K562 (cell line): ENCODE data around the gene SERPINA10. TPM values are rescaled to one million over a fixed set of nuclear protein-coding genes. Genes with fewer than 3 reads are reported as not detected.

Experiments
- ATAC-seq: fragments of 200-7000 bp; cut with Tn5 transposase; 3 replicates; pipeline ENCODE4 v1.9.1; 2020; ENCODE audit warnings: moderate library complexity
- BruUV-seq: library from RNA; stranded (reverse); fragments of 400-500 nt; replicated peaks from 2 replicates; lab custom pipeline; 2021; lab: Mats Ljungman, UMichigan
- CTCF ChIA-PET: fragments of 300-600 bp; formaldehyde crosslinking; extraction: SDS; loops from one replicate; lab custom pipeline; 2021; ENCODE audit warnings: low intra/inter-chr PET ratio; lab: Yijun Ruan, JAX
- POLR2A ChIA-PET: fragments of 300-600, 350-650 bp; sonication (Branson Sonifier 250); formaldehyde crosslinking; extraction: SDS; loops from one replicate; lab custom pipeline; 2021; ENCODE audit warnings: antibody characterized with exemption, inconsistent platforms; lab: Yijun Ruan, JAX
- DNase-seq, 4 experiments: peaks; one replicate each; pipeline versions ENCODE4 v3.0.0 to v3.0.0-alpha.2; 2011 to 2018; ENCODE audit warnings: low spot score in 3 of 4, mixed read lengths in 3 of 4; ENCODE audit errors: extremely low read depth in 1 of 4
- FAIRE-seq: peaks from 2 replicates; lab custom pipeline; 2011; peaks lifted over from hg19 to GRCh38; lab: Jason Lieb, UNC
- H2AFZ ChIP-seq: 2 replicates; pipeline ENCODE4 v1.6.0; 2011; ENCODE audit warnings: low read depth, low read length, control low read depth, inconsistent platforms
- H3K27ac ChIP-seq: fragments of 200-600 bp; 3 replicates; pipeline ENCODE4 v1.8.0; 2011; ENCODE audit warnings: low read depth, mild to moderate bottlenecking, control low read depth, inconsistent platforms, low read length, moderate library complexity, mixed read lengths; ENCODE audit errors: extremely low read depth
- H3K27me3 ChIP-seq, 2 experiments: fragments of 300-600 bp in 1 of 2; 2 replicates in 1 of 2; 3 replicates in 1 of 2; pipeline versions ENCODE4 v1.6.0 to v1.8.0; 2011; ENCODE audit warnings: inconsistent platforms in 2 of 2, low read length in 2 of 2, mild to moderate bottlenecking in 1 of 2, mixed read lengths in 1 of 2, moderate library complexity in 1 of 2; ENCODE audit not compliant: control insufficient read depth in 2 of 2, insufficient read depth in 2 of 2
- H3K36me3 ChIP-seq: fragments of 300-600 bp; 3 replicates; pipeline ENCODE4 v1.8.0; 2011; ENCODE audit warnings: mild to moderate bottlenecking, low read length, inconsistent platforms; ENCODE audit not compliant: control insufficient read depth, insufficient read depth
- H3K4me1 ChIP-seq, 2 experiments: fragments of 200-600 bp in 1 of 2; replicated peaks in 1 of 2; 2 replicates in 1 of 2; 3 replicates in 1 of 2; pipeline versions ENCODE4 v1.5.1 to v1.8.0; 2011; ENCODE audit warnings: inconsistent platforms in 2 of 2, low read length in 2 of 2, mild to moderate bottlenecking in 1 of 2, mixed read lengths in 1 of 2, moderate library complexity in 1 of 2; ENCODE audit not compliant: control insufficient read depth in 2 of 2, insufficient read depth in 2 of 2
- H3K4me2 ChIP-seq: 2 replicates; pipeline ENCODE4 v1.6.1; 2011; ENCODE audit warnings: low read length, control low read depth, inconsistent platforms, mixed read lengths; ENCODE audit not compliant: insufficient read depth
- H3K4me3 ChIP-seq: fragments of 200-600 bp; sonication (generic), shearing (Covaris generic); 2 replicates; pipeline ENCODE4 v1.5.1; 2016; ENCODE audit warnings: control low read depth, inconsistent platforms
- H3K79me2 ChIP-seq: fragments of 200-600 bp; 3 replicates; pipeline ENCODE4 v1.8.0; 2011; ENCODE audit warnings: low read length, inconsistent platforms; ENCODE audit not compliant: control insufficient read depth, insufficient read depth
- H3K9ac ChIP-seq, 2 experiments: 2 replicates each; pipeline versions ENCODE4 v1.6.0 to v1.6.1; 2011; ENCODE audit warnings: low read depth in 2 of 2, low read length in 2 of 2, control low read depth in 1 of 2, inconsistent platforms in 1 of 2, mild to moderate bottlenecking in 1 of 2, mixed read lengths in 1 of 2; ENCODE audit not compliant: insufficient read depth in 1 of 2
- H3K9me1 ChIP-seq: one replicate; pipeline ENCODE4 v1.6.0; 2011; ENCODE audit warnings: inconsistent platforms, mild to moderate bottlenecking, low read length, moderate library complexity; ENCODE audit not compliant: control insufficient read depth, insufficient read depth
- H3K9me3 ChIP-seq: replicated peaks from 2 replicates; pipeline ENCODE4 v1.5.1; 2011; ENCODE audit warnings: low read depth, low read length, inconsistent platforms; ENCODE audit not compliant: control insufficient read depth, insufficient read depth
- H4K20me1 ChIP-seq: replicated peaks from 2 replicates; pipeline ENCODE4 v1.6.1; 2011; ENCODE audit warnings: low read length, inconsistent platforms, mixed read lengths; ENCODE audit not compliant: control insufficient read depth, insufficient read depth
- GTF2A2 ChIP-seq: IDR thresholded peaks from 2 replicates; pipeline ENCODE4 v1.6.1; 2016; ENCODE audit warnings: mild to moderate bottlenecking, missing genetic modification characterization, missing compliant biosample characterization
- HNRNPH1 ChIP-seq: fragments of 200-400 bp; formaldehyde crosslinking; optimal IDR thresholded peaks from 2 replicates; pipeline ENCODE3; 2017; ENCODE audit warnings: low read depth, mild to moderate bottlenecking, low read length, moderate library complexity
- PYGO2 ChIP-seq: fragments of 450-650 bp; IDR thresholded peaks from 2 replicates; pipeline ENCODE4 v1.6.1; 2016; ENCODE audit warnings: mild to moderate bottlenecking, missing genetic modification characterization, moderate library complexity, missing compliant biosample characterization
- TCFL5 ChIP-seq: fragments of 250-450 bp; sonication (Bioruptor Pico); conservative IDR thresholded peaks from 2 replicates; pipeline ENCODE4 v1.6.1; 2021; ENCODE audit warnings: mild to moderate bottlenecking, moderate library complexity, matching md5 sums
- ZNF197 ChIP-seq: fragments of 200-800 bp; sonication (Bioruptor generic); IDR thresholded peaks from 2 replicates; pipeline ENCODE4 v1.6.1; 2016; ENCODE audit warnings: low read depth, missing genetic modification characterization, missing compliant biosample characterization
- WGBS: fragments of 100-300 bp; shearing (Covaris generic); methylation state at CpG from one replicate; pipeline ENCODE4 v1.1.6; 2016; ENCODE audit warnings: low coverage, mixed read lengths; ENCODE audit not compliant: insufficient coverage; ENCODE audit errors: missing lambda C conversion rate; 5-methylcytosine and 5-hydroxymethylcytosine counted together
- in situ Hi-C: fragments of 300-500 bp; cut with MboI; formaldehyde crosslinking; loops from 4 replicates; pipeline ENCODE4 v1.15.0; 2018; ENCODE audit warnings: inconsistent platforms, mixed read lengths
- intact Hi-C: fragments of 100-400 bp; cut with micrococcal nuclease; formaldehyde crosslinking; loops from 2 replicates; pipeline ENCODE4 v1.14.2; 2022
- polyA plus RNA-seq, 8 experiments: library from polyadenylated mRNA; depleted of rRNA in 4 of 8; stranded (reverse) in 5 of 8; unstranded in 3 of 8; fragments of >200 nt; fragmentation: Nextera tagmentation in 2 of 8; fragmentation: Illumina TruSeq in 1 of 8; extraction: Ambion mirVana in 2 of 8; extraction: Trizol in 1 of 8; gene quantifications; 2 replicates each; pipeline versions ENCODE4 v1.2.1 to v1.2.3, GENCODE V29; 2011 to 2014; ENCODE audit warnings: inconsistent platforms in 1 of 8, missing spikeins in 1 of 8
- total RNA-seq, 7 experiments: library from RNA; depleted of rRNA in 6 of 7; stranded (reverse); fragments of >200 nt in 6 of 7; fragmentation: Illumina TruSeq in 2 of 7; extraction: Trizol in 2 of 7; gene quantifications; 2 replicates each; pipeline versions ENCODE4 v1.2.1 to v1.2.3, GENCODE V29; 2011 to 2021; ENCODE audit warnings: low replicate concordance in 1 of 7
- TF ChIP-seq, protein P1 (sequence below): fragments of 450-650 bp; formaldehyde crosslinking; IDR thresholded peaks from 2 replicates; pipeline ENCODE4 v1.4.0; 2020; ENCODE audit warnings: mild to moderate bottlenecking, moderate library complexity

Gene SERPINA10
- total and polyA plus RNA-seq, 9 of the 15 experiments (the other 6 are each of a cell fraction or from before 2014, with no cell fraction given), result not detected

- in situ Hi-C loops, result no loop called here
- Histone ChIP-seq H3K4me2 (no peak overlapping the region), H3K9me3 (no peaks in the 10 kb centered on the region), H4K20me1 (no peaks in the 10 kb centered on the region), H3K36me3 (no peaks in the 10 kb centered on the region), H3K79me2 (no peaks in the 10 kb centered on the region), H2AFZ (no peak overlapping the region), H3K4me3 (no peak overlapping the region), H3K9ac (no peak overlapping the region), H3K27ac (no peak overlapping the region), H3K9me1 (no peaks in the 10 kb centered on the region), H3K27me3 (no peaks in the 10 kb centered on the region), H3K4me1 (no peaks in the 10 kb centered on the region)
- no peak for DNase-seq
- no peak for TF ChIP-seq GTF2A2 (tag)
- 8% methylated on average over 2 of the region's 2 CpGs for WGBS
- intact Hi-C loops, result no loop called here
- no peak for FAIRE-seq
- no peak for ATAC-seq
- ChIA-PET CTCF (no interaction called here), POLR2A (no interaction called here)
- BruUV-seq, result no TSS peak
Observed at GRCh38 chr14:94239406-94239805, 53.7 kb downstream of the SERPINA10 start.

DNA sequence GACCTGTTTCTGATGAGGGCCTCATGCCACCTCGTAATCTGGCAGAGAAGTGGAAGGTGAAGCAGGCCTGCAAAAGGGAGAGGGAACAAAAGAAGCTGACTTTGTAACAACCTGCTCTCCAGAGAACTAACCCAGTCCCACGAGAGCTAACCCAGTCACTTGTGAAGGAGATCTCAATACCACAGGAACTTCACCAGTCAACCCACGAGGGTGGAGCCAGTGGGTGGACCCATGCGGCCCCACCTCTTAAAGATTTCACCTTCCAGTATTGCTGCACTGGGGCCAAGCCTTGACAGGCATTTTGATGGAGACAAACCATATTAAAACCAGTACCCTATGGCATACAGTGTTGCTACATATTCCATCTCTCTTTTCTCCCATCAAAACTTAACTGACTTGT lies 55.1 kb downstream of the SERPINA10 start:
- Histone ChIP-seq H3K9ac (no peak overlapping the region), H3K4me3 (no peak overlapping the region), H3K4me1 (no peaks in the 10 kb centered on the region), H3K9me1 (no peaks in the 10 kb centered on the region), H3K27ac (no peak overlapping the region), H3K79me2 (no peaks in the 10 kb centered on the region), H3K9me3 (no peaks in the 10 kb centered on the region), H4K20me1 (no peaks in the 10 kb centered on the region), H2AFZ (no peak overlapping the region), H3K36me3 (no peaks in the 10 kb centered on the region), H3K4me2 (no peak overlapping the region), H3K27me3 (no peaks in the 10 kb centered on the region)
- intact Hi-C loops (no loop called here), in situ Hi-C loops (no loop called here)
- BruUV-seq, result no TSS peak
- 0% methylated on average over 4 of the region's 4 CpGs for WGBS
- POLR2A ChIA-PET, result interaction anchor here (0.6 kb wide), 1 partner anchor 29 kb away, joined by 4 read pairs; no protein-coding TSS in a partner anchor
- TF ChIP-seq HNRNPH1, result no peak
- TF ChIP-seq TCFL5 (CRISPR knock-in tag), result no peak
- no peak for TF ChIP-seq ZNF197 (CRISPR knock-in tag)
- TF ChIP-seq, protein P1, sequence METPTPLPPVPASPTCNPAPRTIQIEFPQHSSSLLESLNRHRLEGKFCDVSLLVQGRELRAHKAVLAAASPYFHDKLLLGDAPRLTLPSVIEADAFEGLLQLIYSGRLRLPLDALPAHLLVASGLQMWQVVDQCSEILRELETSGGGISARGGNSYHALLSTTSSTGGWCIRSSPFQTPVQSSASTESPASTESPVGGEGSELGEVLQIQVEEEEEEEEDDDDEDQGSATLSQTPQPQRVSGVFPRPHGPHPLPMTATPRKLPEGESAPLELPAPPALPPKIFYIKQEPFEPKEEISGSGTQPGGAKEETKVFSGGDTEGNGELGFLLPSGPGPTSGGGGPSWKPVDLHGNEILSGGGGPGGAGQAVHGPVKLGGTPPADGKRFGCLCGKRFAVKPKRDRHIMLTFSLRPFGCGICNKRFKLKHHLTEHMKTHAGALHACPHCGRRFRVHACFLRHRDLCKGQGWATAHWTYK, result no peak
- TF ChIP-seq PYGO2 (tag), result no peak
- DNase-seq (no peak), ATAC-seq (no peak), FAIRE-seq (no peak)
- CTCF ChIA-PET, result no interaction called here
